CD4-positive, alpha-beta memory T cell (primary cell): Measurements from ENCODE around the gene KRTAP5-9. TPM values are rescaled to one million over a fixed set of nuclear protein-coding genes. Genes with fewer than 3 reads are reported as not detected.
A peak's percentile ranks its signal among the peaks of the same experiment; 100 is the strongest.

Source experiments
- CTCF ChIA-PET: fragments of 350-600 bp; sonication (Branson Sonifier 250); formaldehyde crosslinking; loops from one replicate; lab custom pipeline; 2021; ENCODE audit warnings: inconsistent platforms; ENCODE audit not compliant: partially characterized antibody; lab: Charles Lee
- POLR2A ChIA-PET: fragments of 350-600 bp; sonication (Branson Sonifier 250); formaldehyde crosslinking; loops from one replicate; lab custom pipeline; 2021; ENCODE audit not compliant: partially characterized antibody; lab: Charles Lee
- DNase-seq, 5 donors: peaks; one replicate each; pipeline versions ENCODE4 v3.0.0 to v3.0.0-alpha.2; 2020 to 2022; ENCODE audit warnings: mixed read lengths in 1 of 5
- H3K27ac ChIP-seq: one replicate; pipeline ENCODE4 v1.7.0; 2013; ENCODE audit warnings: low read depth, low read length
- H3K27me3 ChIP-seq: 2 replicates; pipeline ENCODE4 v1.7.0; 2013; ENCODE audit warnings: mild to moderate bottlenecking, low read length, moderate library complexity; ENCODE audit not compliant: insufficient read depth
- H3K36me3 ChIP-seq: 2 replicates; pipeline ENCODE4 v1.7.0; 2013; ENCODE audit warnings: mild to moderate bottlenecking, low read length, moderate library complexity; ENCODE audit not compliant: insufficient read depth
- H3K4me1 ChIP-seq: 2 replicates; pipeline ENCODE4 v1.7.0; 2013; ENCODE audit warnings: mild to moderate bottlenecking, low read length, moderate library complexity; ENCODE audit not compliant: insufficient read depth
- H3K4me3 ChIP-seq, 2 donors: one replicate each; pipeline ENCODE4 v1.7.0; 2013; ENCODE audit warnings: low read length in 2 of 2, mild to moderate bottlenecking in 1 of 2
- H3K9me3 ChIP-seq, 2 donors: one replicate each; pipeline ENCODE4 v1.7.0; 2013; ENCODE audit warnings: low read length in 2 of 2, control low read depth in 1 of 2; ENCODE audit not compliant: control insufficient read depth in 1 of 2
- H3K27ac Mint-ChIP-seq, 7 donors: one replicate each; pipeline ENCODE4 v1.8.0; 2020 to 2021; ENCODE audit warnings: mixed read lengths in 7 of 7, mild to moderate bottlenecking in 6 of 7, inconsistent platforms in 3 of 7, moderate library complexity in 3 of 7
- H3K27me3 Mint-ChIP-seq, 2 donors: one replicate each; pipeline ENCODE4 v1.8.0; 2020 to 2021; ENCODE audit warnings: mixed read lengths in 2 of 2
- H3K36me3 Mint-ChIP-seq, 2 donors: one replicate each; pipeline ENCODE4 v1.8.0; 2020 to 2021; ENCODE audit warnings: mixed read lengths in 2 of 2, inconsistent platforms in 1 of 2, mild to moderate bottlenecking in 1 of 2
- H3K4me1 Mint-ChIP-seq, 4 donors: one replicate each; pipeline ENCODE4 v1.8.0; 2020 to 2021; ENCODE audit warnings: mixed read lengths in 4 of 4, mild to moderate bottlenecking in 1 of 4
- H3K4me3 Mint-ChIP-seq, 8 donors: one replicate each; pipeline ENCODE4 v1.8.0; 2020 to 2021; ENCODE audit warnings: mixed read lengths in 8 of 8, mild to moderate bottlenecking in 7 of 8, moderate library complexity in 6 of 8, inconsistent platforms in 3 of 8
- H3K9me3 Mint-ChIP-seq, 8 donors: one replicate each; pipeline ENCODE4 v1.8.0; 2020 to 2021; ENCODE audit warnings: mixed read lengths in 8 of 8, mild to moderate bottlenecking in 5 of 8, inconsistent platforms in 3 of 8, moderate library complexity in 1 of 8
- intact Hi-C: fragments of 100-400 bp; cut with micrococcal nuclease; formaldehyde crosslinking; loops from one replicate; pipeline ENCODE4 v1.15.1; 2023
- polyA plus RNA-seq, 2 donors: library from polyadenylated mRNA; unstranded; fragments of 300-500 nt; fragmentation: Illumina TruSeq; gene quantifications; one replicate each; pipeline ENCODE4 v1.2.3, GENCODE V29; 2021
- total RNA-seq, 2 experiments: library from RNA; stranded (reverse); gene quantifications; one replicate each; pipeline ENCODE4 v1.2.3, GENCODE V29; 2021

KRTAP5-9 gene
- total and polyA plus RNA-seq, 4 experiments from 2014 or later = not detected

- ChIA-PET POLR2A (no interaction called here), CTCF (no interaction called here)
- Histone ChIP-seq H3K4me3 (no peak overlapping the region), H3K4me1 (no peaks in the 10 kb centered on the region), H3K27ac (no peak overlapping the region), H3K9me3 (no peaks in the 10 kb centered on the region), H3K27me3 (no peaks in the 10 kb centered on the region), H3K36me3 (no peaks in the 10 kb centered on the region)
- H3K27me3 Mint-ChIP-seq = peaks cover 10 to 14% of the 10 kb centered on the region in 2 donors
- H3K4me3 Mint-ChIP-seq = no peak overlapping the region
- no peak for DNase-seq
- H3K36me3 Mint-ChIP-seq = no peaks in the 10 kb centered on the region
- intact Hi-C loops = no loop called here
- H3K27ac Mint-ChIP-seq = no peak overlapping the region
- no peaks in the 10 kb centered on the region for H3K4me1 Mint-ChIP-seq
- no peaks in the 10 kb centered on the region for H3K9me3 Mint-ChIP-seq
Observed at GRCh38 chr11:71554996-71555395, 6.8 kb downstream of the KRTAP5-9 start.

DNA sequence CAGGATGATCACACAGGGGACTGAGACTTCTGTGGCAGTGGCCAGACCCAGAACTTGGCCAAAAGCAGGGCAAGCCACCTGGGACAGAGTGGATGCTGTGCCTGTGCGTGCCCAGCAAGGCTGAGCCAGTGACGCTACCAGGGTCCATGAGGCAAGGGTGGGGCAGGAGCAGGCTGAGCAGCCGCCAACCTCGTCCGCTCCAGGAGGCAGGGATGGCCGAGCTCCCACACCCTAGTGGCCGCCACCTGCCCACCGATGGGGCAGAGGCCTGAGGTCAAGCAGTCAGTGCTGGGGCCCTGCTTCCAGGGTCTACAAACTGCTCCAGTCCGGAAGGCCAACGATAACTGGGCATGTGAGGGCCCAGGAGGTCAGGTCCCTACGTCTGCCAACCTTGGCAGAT is 7.3 kb downstream of the KRTAP5-9 start:
- H3K36me3 Mint-ChIP-seq = no peaks in the 10 kb centered on the region
- no peaks in the 10 kb centered on the region for H3K36me3 ChIP-seq
- intact Hi-C loops = no loop called here
- peaks cover 10 to 14% of the 10 kb centered on the region in 2 donors for H3K27me3 Mint-ChIP-seq
- no peaks in the 10 kb centered on the region for H3K4me1 Mint-ChIP-seq
- ChIA-PET POLR2A (no interaction called here), CTCF (no interaction called here)
- H3K27me3 ChIP-seq = no peaks in the 10 kb centered on the region
- H3K4me3 Mint-ChIP-seq = no peak overlapping the region
- H3K27ac Mint-ChIP-seq = no peak overlapping the region
- no peak overlapping the region for H3K27ac ChIP-seq
- H3K4me1 ChIP-seq = no peaks in the 10 kb centered on the region
- H3K9me3 ChIP-seq = no peaks in the 10 kb centered on the region
- DNase-seq = no peak
- H3K9me3 Mint-ChIP-seq = no peaks in the 10 kb centered on the region
- H3K4me3 ChIP-seq = no peak overlapping the region

GRCh38 chr11:71556018-71556417 is 7.8 kb downstream of the KRTAP5-9 start:
- Mint-ChIP-seq H3K4me1 (no peaks in the 10 kb centered on the region), H3K27ac (no peak overlapping the region), H3K27me3 (peaks cover 10 to 14% of the 10 kb centered on the region in 2 donors), H3K36me3 (no peaks in the 10 kb centered on the region), H3K9me3 (peaks cover 0 to 2% (median 0%) of the 10 kb centered on the region in 8 donors), H3K4me3 (no peak overlapping the region)
- Histone ChIP-seq H3K27me3 (no peaks in the 10 kb centered on the region), H3K36me3 (no peaks in the 10 kb centered on the region), H3K4me3 (no peak overlapping the region), H3K9me3 (no peaks in the 10 kb centered on the region), H3K27ac (no peak overlapping the region), H3K4me1 (no peaks in the 10 kb centered on the region)
- ChIA-PET POLR2A (no interaction called here), CTCF (no interaction called here)
- no peak for DNase-seq
- intact Hi-C loops = no loop called here

DNA sequence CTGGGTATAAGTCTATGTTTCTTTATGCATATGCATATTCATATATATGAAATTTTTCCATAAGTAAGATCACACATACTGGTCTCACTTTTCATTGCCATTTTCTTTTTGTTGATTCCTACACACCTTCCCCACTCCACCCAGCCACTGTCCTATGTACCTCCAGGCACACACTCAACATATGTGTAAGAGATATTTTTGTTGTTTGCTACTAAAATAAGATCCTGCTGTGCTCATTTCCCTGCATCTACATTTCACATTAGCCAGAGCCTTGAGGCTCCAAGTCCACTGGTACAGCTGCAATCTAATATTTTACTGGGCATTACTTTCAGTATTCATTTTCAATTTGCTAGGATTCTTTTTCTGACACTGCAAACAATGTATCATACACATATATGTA is 9.0 kb downstream of the KRTAP5-9 start:
- H3K9me3 ChIP-seq = no peaks in the 10 kb centered on the region
- no peaks in the 10 kb centered on the region for H3K4me1 Mint-ChIP-seq
- ChIA-PET POLR2A (no interaction called here), CTCF (no interaction called here)
- H3K36me3 ChIP-seq = no peaks in the 10 kb centered on the region
- H3K4me1 ChIP-seq = no peaks in the 10 kb centered on the region
- H3K27me3 Mint-ChIP-seq = peaks cover 12 to 14% of the 10 kb centered on the region in 2 donors
- H3K27me3 ChIP-seq = no peaks in the 10 kb centered on the region
- no peak overlapping the region for H3K4me3 ChIP-seq
- H3K4me3 Mint-ChIP-seq = no peak overlapping the region
- H3K27ac ChIP-seq = no peak overlapping the region
- H3K27ac Mint-ChIP-seq = no peak overlapping the region
- DNase-seq = no peak
- no peaks in the 10 kb centered on the region for H3K36me3 Mint-ChIP-seq
- intact Hi-C loops = no loop called here
- peaks cover 0 to 2% (median 0%) of the 10 kb centered on the region in 8 donors for H3K9me3 Mint-ChIP-seq

DNA sequence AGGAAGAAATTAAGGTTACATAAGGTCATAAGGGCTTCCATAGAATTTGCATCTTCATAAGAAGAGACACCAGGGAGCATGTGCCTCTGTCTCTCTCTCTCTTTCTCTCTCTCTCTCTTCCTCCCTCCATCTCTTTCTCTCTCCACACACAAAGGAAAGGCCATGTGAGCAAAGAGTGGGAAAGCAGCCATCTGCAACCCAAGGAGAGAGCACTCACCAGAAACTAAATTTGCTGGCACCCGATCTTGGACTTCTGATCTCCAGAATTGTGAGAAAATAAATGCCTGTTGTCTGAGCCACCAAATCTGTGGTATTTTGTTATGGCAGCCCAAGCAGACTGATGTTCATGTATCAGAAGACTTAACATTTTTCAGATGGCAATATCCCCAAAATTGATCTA is 10.8 kb downstream of the KRTAP5-9 start:
- peaks cover 23 to 24% of the 10 kb centered on the region in 2 donors for H3K27me3 Mint-ChIP-seq
- CTCF ChIA-PET = no interaction called here
- H3K4me3 Mint-ChIP-seq = no peak overlapping the region

GRCh38 chr11:71562120-71562519 is 13.9 kb downstream of the KRTAP5-9 start:
- no peak for DNase-seq
- Histone ChIP-seq H3K4me3 (no peak overlapping the region), H3K36me3 (no peaks in the 10 kb centered on the region), H3K27me3 (no peaks in the 10 kb centered on the region), H3K9me3 (no peaks in the 10 kb centered on the region), H3K27ac (no peak overlapping the region), H3K4me1 (no peaks in the 10 kb centered on the region)
- Mint-ChIP-seq H3K36me3 (no peaks in the 10 kb centered on the region), H3K27ac (no peak overlapping the region), H3K4me1 (peaks cover 0 to 5% (median 4%) of the 10 kb centered on the region in 4 donors), H3K4me3 (no peak overlapping the region), H3K27me3 (peaks cover 26 to 35% of the 10 kb centered on the region in 2 donors), H3K9me3 (peaks cover 0 to 2% (median 0%) of the 10 kb centered on the region in 8 donors)
- ChIA-PET POLR2A (no interaction called here), CTCF (no interaction called here)
- intact Hi-C loops = no loop called here

More for the DNA sequence above, 10.8 kb downstream of the KRTAP5-9 start:
- H3K9me3 Mint-ChIP-seq = peaks cover 0 to 2% (median 0%) of the 10 kb centered on the region in 8 donors
- H3K36me3 Mint-ChIP-seq = no peaks in the 10 kb centered on the region
- no peaks in the 10 kb centered on the region for H3K27me3 ChIP-seq
- no peaks in the 10 kb centered on the region for H3K9me3 ChIP-seq
- no peaks in the 10 kb centered on the region for H3K36me3 ChIP-seq
- POLR2A ChIA-PET = no interaction called here
- intact Hi-C loops = no loop called here
- DNase-seq = no peak
- no peak overlapping the region for H3K27ac ChIP-seq
- peaks cover 0 to 5% (median 4%) of the 10 kb centered on the region in 4 donors for H3K4me1 Mint-ChIP-seq
- H3K4me1 ChIP-seq = no peaks in the 10 kb centered on the region
- no peak overlapping the region for H3K27ac Mint-ChIP-seq
- no peak overlapping the region for H3K4me3 ChIP-seq

DNA sequence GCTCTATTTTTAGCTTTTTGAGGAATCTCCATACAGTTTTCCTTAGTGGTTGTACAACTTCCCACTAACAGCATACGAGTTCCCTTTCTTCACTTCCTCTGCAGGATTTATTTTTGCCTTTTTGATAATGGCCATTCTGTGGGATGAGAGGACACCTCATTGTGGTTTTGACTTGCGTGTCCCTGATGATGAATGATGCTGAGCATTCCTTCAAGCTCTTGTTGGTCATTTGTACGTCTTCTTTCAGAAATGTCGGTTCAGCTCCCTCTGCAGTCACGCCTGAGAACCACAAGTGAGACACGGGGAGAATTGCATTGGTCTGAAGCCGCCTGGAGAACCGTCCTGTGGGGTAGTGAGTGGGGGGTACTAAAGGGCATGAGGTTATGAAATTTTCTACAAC is 15.2 kb downstream of the KRTAP5-9 start:
- H3K27ac ChIP-seq = no peak overlapping the region
- H3K9me3 Mint-ChIP-seq = peaks cover 0 to 2% (median 0%) of the 10 kb centered on the region in 8 donors
- DNase-seq = peak in 2 of 5 donors; percentile 3 to 6
- ChIA-PET CTCF (interaction anchor here (1.1 kb wide), 1 partner anchor 16 kb away, joined by 4 read pairs; no protein-coding TSS in a partner anchor), POLR2A (no interaction called here)
- H3K4me3 ChIP-seq = no peak overlapping the region
- H3K27me3 ChIP-seq = no peaks in the 10 kb centered on the region
- H3K4me1 ChIP-seq = no peaks in the 10 kb centered on the region
- H3K36me3 ChIP-seq = no peaks in the 10 kb centered on the region
- no peaks in the 10 kb centered on the region for H3K36me3 Mint-ChIP-seq
- no peaks in the 10 kb centered on the region for H3K9me3 ChIP-seq
- H3K27ac Mint-ChIP-seq = no peak overlapping the region
- H3K4me1 Mint-ChIP-seq = peaks cover 0 to 5% (median 4%) of the 10 kb centered on the region in 4 donors
- H3K4me3 Mint-ChIP-seq = no peak overlapping the region
- intact Hi-C loops = no loop called here
- H3K27me3 Mint-ChIP-seq = peaks cover 22 to 32% of the 10 kb centered on the region in 2 donors
